Measurements from ENCODE around the gene DLGAP1.

The DLGAP1 gene

DNA sequence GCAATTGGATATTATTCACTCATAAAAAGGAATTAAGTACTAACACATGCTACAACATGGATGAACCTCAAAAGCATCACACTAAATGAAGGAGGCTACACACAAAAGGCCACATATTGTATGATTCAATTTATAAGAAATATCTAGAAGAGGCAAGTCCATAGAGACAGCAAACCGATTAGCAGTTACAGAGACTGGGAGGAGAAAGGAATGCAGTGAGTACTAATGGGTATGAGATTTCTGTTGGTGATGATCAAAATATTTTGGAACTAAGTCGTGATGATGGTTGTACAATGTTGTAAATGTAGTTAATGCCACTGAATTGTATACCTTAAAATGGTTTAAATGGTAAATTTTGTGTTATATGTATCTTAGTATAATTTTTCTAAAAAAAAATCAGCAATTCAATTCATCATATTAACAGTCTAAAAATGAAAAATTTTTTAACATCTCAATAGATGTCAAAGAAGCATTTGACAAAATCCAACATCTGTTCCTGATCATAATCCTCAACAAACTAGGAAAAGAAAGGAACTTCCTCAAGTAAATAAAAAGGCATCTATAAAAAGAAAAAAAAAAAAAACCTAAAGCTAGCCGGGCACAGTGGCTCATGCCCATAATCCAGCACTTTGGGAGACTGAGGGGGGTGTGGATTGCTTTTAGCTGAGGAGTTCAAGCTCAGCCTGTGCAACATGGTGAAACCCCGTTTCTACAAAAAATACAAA, 907.1 kb downstream of the DLGAP1 start:
- TF ChIP-seq SPI1 (IDR thresholded peaks at IDR 0.05; ENCODE audit: borderline replicate concordance, low read depth) (no peak), GABPA (IDR thresholded peaks at IDR 0.05; ENCODE audit: low read depth) (no peak), POLR2AphosphoS5 (IDR thresholded peaks at IDR 0.05; ENCODE audit: low read depth) (no peak)
- TF ChIP-seq, protein P1, sequence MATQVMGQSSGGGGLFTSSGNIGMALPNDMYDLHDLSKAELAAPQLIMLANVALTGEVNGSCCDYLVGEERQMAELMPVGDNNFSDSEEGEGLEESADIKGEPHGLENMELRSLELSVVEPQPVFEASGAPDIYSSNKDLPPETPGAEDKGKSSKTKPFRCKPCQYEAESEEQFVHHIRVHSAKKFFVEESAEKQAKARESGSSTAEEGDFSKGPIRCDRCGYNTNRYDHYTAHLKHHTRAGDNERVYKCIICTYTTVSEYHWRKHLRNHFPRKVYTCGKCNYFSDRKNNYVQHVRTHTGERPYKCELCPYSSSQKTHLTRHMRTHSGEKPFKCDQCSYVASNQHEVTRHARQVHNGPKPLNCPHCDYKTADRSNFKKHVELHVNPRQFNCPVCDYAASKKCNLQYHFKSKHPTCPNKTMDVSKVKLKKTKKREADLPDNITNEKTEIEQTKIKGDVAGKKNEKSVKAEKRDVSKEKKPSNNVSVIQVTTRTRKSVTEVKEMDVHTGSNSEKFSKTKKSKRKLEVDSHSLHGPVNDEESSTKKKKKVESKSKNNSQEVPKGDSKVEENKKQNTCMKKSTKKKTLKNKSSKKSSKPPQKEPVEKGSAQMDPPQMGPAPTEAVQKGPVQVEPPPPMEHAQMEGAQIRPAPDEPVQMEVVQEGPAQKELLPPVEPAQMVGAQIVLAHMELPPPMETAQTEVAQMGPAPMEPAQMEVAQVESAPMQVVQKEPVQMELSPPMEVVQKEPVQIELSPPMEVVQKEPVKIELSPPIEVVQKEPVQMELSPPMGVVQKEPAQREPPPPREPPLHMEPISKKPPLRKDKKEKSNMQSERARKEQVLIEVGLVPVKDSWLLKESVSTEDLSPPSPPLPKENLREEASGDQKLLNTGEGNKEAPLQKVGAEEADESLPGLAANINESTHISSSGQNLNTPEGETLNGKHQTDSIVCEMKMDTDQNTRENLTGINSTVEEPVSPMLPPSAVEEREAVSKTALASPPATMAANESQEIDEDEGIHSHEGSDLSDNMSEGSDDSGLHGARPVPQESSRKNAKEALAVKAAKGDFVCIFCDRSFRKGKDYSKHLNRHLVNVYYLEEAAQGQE (IDR thresholded peaks at IDR 0.05; ENCODE audit: insufficient replicate concordance, low read depth) = no peak
- TF ChIP-seq, protein P2, sequence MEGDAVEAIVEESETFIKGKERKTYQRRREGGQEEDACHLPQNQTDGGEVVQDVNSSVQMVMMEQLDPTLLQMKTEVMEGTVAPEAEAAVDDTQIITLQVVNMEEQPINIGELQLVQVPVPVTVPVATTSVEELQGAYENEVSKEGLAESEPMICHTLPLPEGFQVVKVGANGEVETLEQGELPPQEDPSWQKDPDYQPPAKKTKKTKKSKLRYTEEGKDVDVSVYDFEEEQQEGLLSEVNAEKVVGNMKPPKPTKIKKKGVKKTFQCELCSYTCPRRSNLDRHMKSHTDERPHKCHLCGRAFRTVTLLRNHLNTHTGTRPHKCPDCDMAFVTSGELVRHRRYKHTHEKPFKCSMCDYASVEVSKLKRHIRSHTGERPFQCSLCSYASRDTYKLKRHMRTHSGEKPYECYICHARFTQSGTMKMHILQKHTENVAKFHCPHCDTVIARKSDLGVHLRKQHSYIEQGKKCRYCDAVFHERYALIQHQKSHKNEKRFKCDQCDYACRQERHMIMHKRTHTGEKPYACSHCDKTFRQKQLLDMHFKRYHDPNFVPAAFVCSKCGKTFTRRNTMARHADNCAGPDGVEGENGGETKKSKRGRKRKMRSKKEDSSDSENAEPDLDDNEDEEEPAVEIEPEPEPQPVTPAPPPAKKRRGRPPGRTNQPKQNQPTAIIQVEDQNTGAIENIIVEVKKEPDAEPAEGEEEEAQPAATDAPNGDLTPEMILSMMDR (IDR thresholded peaks at IDR 0.05; ENCODE audit: insufficient read depth, low read length) = no peak
- no peak overlapping the region for H3K4me3 ChIP-seq (replicated peaks; ENCODE audit: insufficient read depth, low read length)
- no peak overlapping the region for H3K27ac ChIP-seq (replicated peaks)
- H3K27me3 ChIP-seq (ENCODE audit: insufficient read depth, poor library complexity, severe bottlenecking) = no peaks in the 10 kb centered on the region
- DNase-seq (ENCODE audit: low read depth in 1 of 2, low spot score in 1 of 2) = no peak

DNA sequence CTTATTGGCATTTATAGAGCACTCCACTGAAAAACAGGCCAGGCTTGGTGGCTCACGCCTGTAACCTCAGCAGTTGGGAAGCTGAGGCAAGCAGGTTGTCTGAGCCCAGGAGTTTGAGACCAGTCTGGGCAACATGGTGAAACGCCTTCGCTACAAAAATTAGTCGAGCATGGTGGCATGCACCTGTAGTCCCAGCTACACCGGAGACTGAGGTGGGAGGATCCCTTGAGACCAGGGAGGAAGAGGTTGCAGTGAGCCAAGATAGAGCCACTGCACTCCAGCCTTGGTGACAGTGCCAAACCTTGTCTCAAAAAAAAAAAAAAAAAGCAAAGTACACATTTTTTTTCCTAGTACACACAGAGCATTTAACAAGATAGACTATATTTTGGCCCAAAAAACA, 909.0 kb downstream of the DLGAP1 start:
- Histone ChIP-seq H3K27me3 (ENCODE audit: insufficient read depth, poor library complexity, severe bottlenecking) (no peaks in the 10 kb centered on the region), H3K4me3 (replicated peaks; ENCODE audit: insufficient read depth, low read length) (no peak overlapping the region), H3K27ac (replicated peaks) (no peak overlapping the region)
- TF ChIP-seq, protein P2 (IDR thresholded peaks at IDR 0.05; ENCODE audit: insufficient read depth, low read length) = no peak
- TF ChIP-seq, protein P1 (IDR thresholded peaks at IDR 0.05; ENCODE audit: insufficient replicate concordance, low read depth) = no peak
- DNase-seq (ENCODE audit: low read depth in 1 of 2, low spot score in 1 of 2) = no peak

DNA sequence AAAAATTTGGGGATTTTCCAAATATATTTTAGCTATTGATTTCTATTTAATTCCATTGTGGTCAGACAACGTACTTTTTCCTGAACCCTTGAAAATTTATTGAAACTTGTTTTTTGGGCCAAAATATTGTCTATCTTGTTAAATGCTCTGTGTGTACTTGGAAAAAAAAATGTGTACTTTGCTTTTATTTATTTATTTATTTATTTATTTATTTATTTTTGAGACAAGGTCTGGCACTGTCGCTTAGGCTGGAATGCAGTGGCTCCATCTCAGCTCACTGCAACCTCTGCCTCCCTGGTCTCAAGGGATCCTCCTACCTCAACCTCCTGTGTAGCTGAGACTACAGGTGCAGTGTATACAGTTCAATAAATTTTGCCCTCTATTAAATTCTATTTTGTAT, 910.6 kb downstream of the DLGAP1 start:
- no peak overlapping the region for H3K27ac ChIP-seq (replicated peaks)
- DNase-seq (ENCODE audit: low read depth in 1 of 2, low spot score in 1 of 2) = no peak
- H3K4me3 ChIP-seq (replicated peaks; ENCODE audit: insufficient read depth, low read length) = no peak overlapping the region
- no peaks in the 10 kb centered on the region for H3K27me3 ChIP-seq (ENCODE audit: insufficient read depth, poor library complexity, severe bottlenecking)
- TF ChIP-seq, protein P1 (IDR thresholded peaks at IDR 0.05; ENCODE audit: insufficient replicate concordance, low read depth) = no peak
- TF ChIP-seq SPI1 (IDR thresholded peaks at IDR 0.05; ENCODE audit: borderline replicate concordance, low read depth) (no peak), GABPA (IDR thresholded peaks at IDR 0.05; ENCODE audit: low read depth) (no peak), POLR2AphosphoS5 (IDR thresholded peaks at IDR 0.05; ENCODE audit: low read depth) (no peak)
- TF ChIP-seq, protein P2 (IDR thresholded peaks at IDR 0.05; ENCODE audit: insufficient read depth, low read length) = no peak

All from HL-60 (cell line).